Measurements from ENCODE around the gene C16orf87. TPM values are rescaled to one million over a fixed set of nuclear protein-coding genes. Genes with fewer than 3 reads are reported as not detected.

The C16orf87 gene
- total RNA-seq, 3 donors from 2014 or later: 5.3 to 8.3 (median 5.4) TPM

DNA sequence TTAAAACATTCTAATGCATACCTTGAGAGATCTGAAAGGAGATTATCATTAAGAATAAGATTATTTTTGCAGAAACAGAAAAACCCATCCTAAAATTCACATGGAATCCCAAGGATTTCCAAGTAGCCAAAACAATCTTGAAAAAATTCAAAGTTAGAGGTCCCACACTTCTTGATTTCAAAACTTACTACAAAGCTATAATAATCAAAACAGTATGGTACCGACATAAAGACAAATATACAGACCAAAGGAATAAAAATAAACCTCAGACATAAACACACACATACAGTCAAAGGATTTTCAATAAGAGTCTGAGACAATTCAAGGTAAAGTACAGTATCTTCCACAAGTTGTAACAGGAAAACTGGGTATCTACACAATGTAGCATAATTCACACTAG, 16.2 kb downstream of the C16orf87 start:
- Histone ChIP-seq H3K4me1 (ENCODE audit: low read depth) (peaks cover 6% of the 10 kb centered on the region), H3K36me3 (ENCODE audit: low read depth) (no peaks in the 10 kb centered on the region), H3K4me3 (no peak overlapping the region), H3K9me3 (no peaks in the 10 kb centered on the region)
- intact Hi-C loops (cut with DNase I, micrococcal nuclease): no loop called here
- DNase-seq (no peak), ATAC-seq (no peak)
- TF ChIP-seq, protein P1, sequence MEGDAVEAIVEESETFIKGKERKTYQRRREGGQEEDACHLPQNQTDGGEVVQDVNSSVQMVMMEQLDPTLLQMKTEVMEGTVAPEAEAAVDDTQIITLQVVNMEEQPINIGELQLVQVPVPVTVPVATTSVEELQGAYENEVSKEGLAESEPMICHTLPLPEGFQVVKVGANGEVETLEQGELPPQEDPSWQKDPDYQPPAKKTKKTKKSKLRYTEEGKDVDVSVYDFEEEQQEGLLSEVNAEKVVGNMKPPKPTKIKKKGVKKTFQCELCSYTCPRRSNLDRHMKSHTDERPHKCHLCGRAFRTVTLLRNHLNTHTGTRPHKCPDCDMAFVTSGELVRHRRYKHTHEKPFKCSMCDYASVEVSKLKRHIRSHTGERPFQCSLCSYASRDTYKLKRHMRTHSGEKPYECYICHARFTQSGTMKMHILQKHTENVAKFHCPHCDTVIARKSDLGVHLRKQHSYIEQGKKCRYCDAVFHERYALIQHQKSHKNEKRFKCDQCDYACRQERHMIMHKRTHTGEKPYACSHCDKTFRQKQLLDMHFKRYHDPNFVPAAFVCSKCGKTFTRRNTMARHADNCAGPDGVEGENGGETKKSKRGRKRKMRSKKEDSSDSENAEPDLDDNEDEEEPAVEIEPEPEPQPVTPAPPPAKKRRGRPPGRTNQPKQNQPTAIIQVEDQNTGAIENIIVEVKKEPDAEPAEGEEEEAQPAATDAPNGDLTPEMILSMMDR (IDR thresholded peaks at IDR 0.05): no peak

DNA sequence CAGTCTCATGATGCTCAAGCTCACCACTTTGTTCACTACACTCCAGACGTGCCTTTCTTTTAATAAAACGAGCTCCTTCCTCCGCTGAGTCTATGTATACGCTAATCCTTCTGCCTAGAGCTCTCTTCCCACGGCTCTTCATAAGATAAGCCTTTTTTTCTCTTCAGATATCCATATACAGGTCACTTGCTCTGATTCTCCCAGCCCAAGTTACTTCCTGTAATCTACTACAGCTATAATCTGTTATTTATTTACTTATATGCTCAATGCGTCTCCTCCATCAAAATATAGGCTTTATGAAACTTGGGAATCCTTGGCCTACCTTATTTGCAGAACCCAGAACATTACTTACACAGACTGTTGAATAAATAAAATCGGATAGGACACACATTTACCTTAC, 17.4 kb downstream of the C16orf87 start:
- intact Hi-C loops (cut with DNase I, micrococcal nuclease): no loop called here
- peak; percentile 64 for ATAC-seq
- H3K4me3 ChIP-seq: no peak overlapping the region
- DNase-seq: no peak
- TF ChIP-seq, protein P1 (IDR thresholded peaks at IDR 0.05): no peak
- H3K9me3 ChIP-seq: no peaks in the 10 kb centered on the region
- peaks cover 7% of the 10 kb centered on the region for H3K4me1 ChIP-seq (ENCODE audit: low read depth)
- no peaks in the 10 kb centered on the region for H3K36me3 ChIP-seq (ENCODE audit: low read depth)

DNA sequence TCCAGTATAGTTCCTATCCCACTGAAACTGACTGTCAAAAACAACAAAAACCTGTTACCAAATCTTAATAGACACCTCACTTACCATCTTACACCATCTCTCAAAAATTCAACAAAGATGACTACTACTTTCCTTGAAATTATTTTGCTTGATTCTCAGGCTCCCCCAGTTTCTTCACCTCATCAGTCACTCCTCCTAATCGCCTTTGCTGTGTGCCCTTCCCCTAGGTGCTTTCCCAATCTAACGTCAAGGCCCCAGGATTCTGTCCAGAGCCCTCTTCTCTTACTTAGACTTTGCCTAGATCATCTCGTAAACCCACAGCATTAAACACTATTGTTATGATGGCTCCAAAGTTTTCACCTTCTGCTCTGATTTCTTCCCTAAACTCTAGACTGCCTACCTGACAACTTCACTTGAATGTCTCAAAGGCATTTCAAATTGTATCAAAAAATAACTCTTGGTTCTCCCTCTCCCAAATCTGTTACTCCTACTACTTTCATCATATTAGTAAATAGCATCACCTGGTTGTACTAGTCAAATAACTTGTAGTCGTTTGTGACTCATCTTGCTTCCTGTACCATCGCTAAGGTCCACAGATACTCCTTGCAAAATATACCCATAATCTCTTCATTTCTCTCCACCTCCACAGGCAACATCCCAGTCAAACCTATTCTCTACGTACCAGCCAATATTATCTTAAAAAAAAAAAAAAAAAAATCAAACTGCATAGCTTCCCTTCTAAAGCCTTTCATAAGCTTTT, 18.0 kb downstream of the C16orf87 start:
- Histone ChIP-seq H3K4me1 (ENCODE audit: low read depth) (peaks cover 7% of the 10 kb centered on the region), H3K9me3 (no peaks in the 10 kb centered on the region), H3K36me3 (ENCODE audit: low read depth) (no peaks in the 10 kb centered on the region), H3K4me3 (no peak overlapping the region)
- TF ChIP-seq, protein P1 (IDR thresholded peaks at IDR 0.05): no peak
- intact Hi-C loops (cut with DNase I, micrococcal nuclease): no loop called here
- DNase-seq: no peak
- no peak for ATAC-seq

DNA sequence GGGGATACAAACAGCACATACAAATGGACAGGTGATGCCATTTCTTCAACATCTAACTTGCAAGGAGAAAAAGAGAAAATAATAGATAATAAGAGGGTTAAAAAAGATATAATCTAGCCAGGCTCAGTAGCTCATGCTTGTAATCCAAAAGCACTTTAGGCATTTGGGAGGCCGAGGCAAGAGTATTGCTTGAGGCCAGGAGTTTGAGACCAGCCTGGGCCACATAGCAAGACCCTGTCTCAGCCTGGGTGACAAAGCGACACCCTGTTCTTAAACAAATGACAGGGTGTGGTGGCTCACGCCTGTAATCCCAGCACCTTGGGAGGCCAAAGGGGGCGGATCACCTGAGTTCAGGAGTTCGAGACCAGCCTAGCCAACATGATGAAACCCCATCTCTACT, 19.3 kb downstream of the C16orf87 start:
- Histone ChIP-seq H3K4me3 (no peak overlapping the region), H3K36me3 (ENCODE audit: low read depth) (no peaks in the 10 kb centered on the region), H3K4me1 (ENCODE audit: low read depth) (peaks cover 7% of the 10 kb centered on the region), H3K9me3 (no peaks in the 10 kb centered on the region)
- DNase-seq (no peak), ATAC-seq (no peak)
- TF ChIP-seq, protein P1 (IDR thresholded peaks at IDR 0.05): no peak
- intact Hi-C loops (cut with DNase I, micrococcal nuclease): no loop called here

DNA sequence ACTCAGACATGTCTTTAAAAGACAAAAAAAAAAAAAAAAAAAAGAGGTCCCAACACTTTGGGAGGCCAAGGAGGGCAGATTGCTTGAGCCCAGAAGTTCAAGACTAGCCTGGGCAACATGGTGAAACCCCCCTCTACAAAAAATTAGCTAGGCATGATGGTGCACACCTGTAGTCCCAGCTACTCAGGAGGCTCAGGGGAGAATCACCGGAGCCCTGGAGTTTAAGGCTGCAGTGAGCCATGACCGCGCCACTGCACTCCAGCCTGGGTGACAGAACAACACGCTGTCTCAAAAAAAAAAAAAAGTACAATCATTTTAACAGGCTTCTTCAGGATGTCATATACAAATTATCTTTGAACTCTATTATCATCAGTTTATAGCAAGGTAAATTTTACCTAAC, 22.0 kb downstream of the C16orf87 start:
- H3K36me3 ChIP-seq (ENCODE audit: low read depth): no peaks in the 10 kb centered on the region
- intact Hi-C loops (cut with DNase I, micrococcal nuclease): loop anchor here in 1 of 2 donors (10.0 kb wide), 1 partner anchor 134 kb away; no protein-coding TSS in a partner anchor
- no peak overlapping the region for H3K4me3 ChIP-seq
- TF ChIP-seq, protein P1 (IDR thresholded peaks at IDR 0.05): no peak
- ATAC-seq: peak; percentile 24
- no peak for DNase-seq
- H3K4me1 ChIP-seq (ENCODE audit: low read depth): peaks cover 7% of the 10 kb centered on the region
- H3K9me3 ChIP-seq: no peaks in the 10 kb centered on the region

All from mucosa of descending colon (tissue), 3 donors.